IMR-90 (cell line): ENCODE results near the gene KIAA0232. TPM values are rescaled to one million over a fixed set of nuclear protein-coding genes. Genes with fewer than 3 reads are reported as not detected.

Experiments used
- ATAC-seq: fragments of 200-7000 bp; cut with Tn5 transposase; 2 replicates; pipeline ENCODE4 v1.9.1; 2020; ENCODE audit warnings: low read depth, mild to moderate bottlenecking, moderate library complexity
- BruUV-seq: library from RNA; stranded (reverse); fragments of 400-500 nt; replicated peaks from 2 replicates; lab custom pipeline; 2021; lab: Mats Ljungman, UMichigan
- CTCF ChIA-PET: fragments of 300-600 bp; formaldehyde crosslinking; extraction: SDS; loops from one replicate; lab custom pipeline; 2021; ENCODE audit warnings: antibody characterized with exemption; lab: Yijun Ruan, JAX
- POLR2A ChIA-PET: fragments of 300-600 bp; sonication (Branson Sonifier 250); formaldehyde crosslinking; loops from one replicate; lab custom pipeline; 2022; ENCODE audit warnings: antibody characterized with exemption; ENCODE audit not compliant: unreplicated experiment; lab: Charles Lee
- DNase-seq: peaks from one replicate; pipeline ENCODE4 v3.0.0; 2013
- H2AFZ ChIP-seq: replicated peaks from 2 replicates; pipeline ENCODE3; 2013; ENCODE audit warnings: low read length, mild to moderate bottlenecking; ENCODE audit not compliant: poor library complexity
- H2AK5ac ChIP-seq: 2 replicates; pipeline ENCODE4 v1.6.1; 2013; ENCODE audit warnings: low read depth, low read length, inconsistent platforms
- H2AK9ac ChIP-seq: replicated peaks from 2 replicates; pipeline ENCODE3; 2013; ENCODE audit warnings: mild to moderate bottlenecking, low read depth, low read length, moderate library complexity; ENCODE audit not compliant: poor library complexity
- H2BK120ac ChIP-seq: 2 replicates; pipeline ENCODE4 v1.6.1; 2013; ENCODE audit warnings: low read depth, low read length, inconsistent platforms
- H2BK15ac ChIP-seq: 3 replicates; pipeline ENCODE4 v1.6.1; 2013; ENCODE audit warnings: low read depth, low read length, inconsistent platforms
- H2BK20ac ChIP-seq: 2 replicates; pipeline ENCODE4 v1.6.1; 2013; ENCODE audit warnings: low read depth, mild to moderate bottlenecking, inconsistent platforms, low read length, moderate library complexity
- H2BK5ac ChIP-seq: 2 replicates; pipeline ENCODE4 v1.6.1; 2013; ENCODE audit warnings: mild to moderate bottlenecking, low read depth, low read length, inconsistent platforms; ENCODE audit not compliant: poor library complexity, severe bottlenecking
- H3K14ac ChIP-seq: replicated peaks from 2 replicates; pipeline ENCODE4 v1.6.1; 2013; ENCODE audit warnings: low read depth, low read length, inconsistent platforms
- H3K18ac ChIP-seq: 2 replicates; pipeline ENCODE4 v1.6.1; 2013; ENCODE audit warnings: low read depth, low read length, control low read depth
- H3K23ac ChIP-seq: 2 replicates; pipeline ENCODE4 v1.6.1; 2013; ENCODE audit warnings: low read depth, low read length, inconsistent platforms
- H3K27ac ChIP-seq: 2 replicates; pipeline ENCODE4 v1.5.1; 2013; ENCODE audit warnings: mild to moderate bottlenecking, control low read depth, low read length; ENCODE audit not compliant: insufficient read depth
- H3K27me3 ChIP-seq: 2 replicates; pipeline ENCODE4 v1.6.1; 2013; ENCODE audit warnings: low read length; ENCODE audit not compliant: control insufficient read depth, insufficient read depth
- H3K36me3 ChIP-seq: 2 replicates; pipeline ENCODE4 v1.6.1; 2013; ENCODE audit warnings: low read length, mixed read lengths; ENCODE audit not compliant: control insufficient read depth, insufficient read depth
- H3K4ac ChIP-seq: 2 replicates; pipeline ENCODE4 v1.6.1; 2013; ENCODE audit warnings: low read depth, low read length, inconsistent platforms
- H3K4me1 ChIP-seq: 2 replicates; pipeline ENCODE4 v1.6.1; 2013; ENCODE audit warnings: low read length, mixed read lengths; ENCODE audit not compliant: control insufficient read depth, insufficient read depth
- H3K4me2 ChIP-seq: 2 replicates; pipeline ENCODE4 v1.6.1; 2013; ENCODE audit warnings: low read depth, mild to moderate bottlenecking, control low read depth, low read length, moderate library complexity
- H3K4me3 ChIP-seq: 2 replicates; pipeline ENCODE4 v1.5.1; 2013; ENCODE audit warnings: low read depth, mild to moderate bottlenecking, control low read depth, low read length, moderate library complexity; ENCODE audit not compliant: insufficient read depth
- H3K56ac ChIP-seq: 2 replicates; pipeline ENCODE4 v1.6.1; 2013; ENCODE audit warnings: low read length, inconsistent platforms; ENCODE audit not compliant: insufficient read depth; ENCODE audit errors: extremely low read depth
- H3K79me1 ChIP-seq, 2 experiments: 2 replicates each; pipeline ENCODE4 v1.6.1; 2013; ENCODE audit warnings: low read length in 2 of 2, inconsistent platforms in 1 of 2, low read depth in 1 of 2
- H3K9ac ChIP-seq: 2 replicates; pipeline ENCODE4 v1.6.1; 2013; ENCODE audit warnings: low read depth, low read length, control low read depth
- H3K9me1 ChIP-seq: 2 replicates; pipeline ENCODE4 v1.6.1; 2013; ENCODE audit warnings: low read length, inconsistent platforms; ENCODE audit not compliant: insufficient read depth
- H3K9me3 ChIP-seq: 2 replicates; pipeline ENCODE4 v1.6.1; 2013; ENCODE audit warnings: low read length; ENCODE audit not compliant: control insufficient read depth, insufficient read depth
- H4K20me1 ChIP-seq: 2 replicates; pipeline ENCODE4 v1.6.1; 2013; ENCODE audit warnings: low read length, inconsistent platforms; ENCODE audit not compliant: insufficient read depth
- H4K5ac ChIP-seq: 2 replicates; pipeline ENCODE4 v1.6.1; 2013; ENCODE audit warnings: mild to moderate bottlenecking, low read depth, low read length, control low read depth
- H4K8ac ChIP-seq, 2 experiments: 2 replicates each; pipeline ENCODE4 v1.6.1; 2013; ENCODE audit warnings: low read depth in 2 of 2, low read length in 2 of 2, control low read depth in 1 of 2, inconsistent platforms in 1 of 2
- H4K91ac ChIP-seq: 2 replicates; pipeline ENCODE4 v1.6.1; 2013; ENCODE audit warnings: low read depth, low read length, inconsistent platforms; ENCODE audit not compliant: insufficient read depth
- BHLHE40 ChIP-seq: fragments of 150-350 bp; IDR thresholded peaks from 2 replicates; pipeline ENCODE4 v1.6.1; 2016; ENCODE audit warnings: mild to moderate bottlenecking, low read depth, low read length
- CEBPB ChIP-seq: IDR thresholded peaks from 2 replicates; pipeline ENCODE4 v1.6.1; 2012; ENCODE audit warnings: low read depth, low read length, improper control_type of control experiment
- CHD1 ChIP-seq: IDR thresholded peaks from 2 replicates; pipeline ENCODE4 v1.6.1; 2012; ENCODE audit warnings: low read depth, low read length, improper control_type of control experiment
- CTCF ChIP-seq: conservative IDR thresholded peaks from 2 replicates; pipeline ENCODE4 v1.5.1; 2012; ENCODE audit warnings: mild to moderate bottlenecking, low read depth, low read length, improper control_type of control experiment
- FOS ChIP-seq: fragments of 150-350 bp; IDR thresholded peaks from 2 replicates; pipeline ENCODE4 v1.6.1; 2016; ENCODE audit warnings: low read depth, low read length
- MAFK ChIP-seq: IDR thresholded peaks from 2 replicates; pipeline ENCODE4 v1.6.1; 2012; ENCODE audit warnings: low read depth, low read length, improper control_type of control experiment
- MAZ ChIP-seq: IDR thresholded peaks from 2 replicates; pipeline ENCODE4 v1.6.1; 2012; ENCODE audit warnings: low read depth, mild to moderate bottlenecking, low read length, improper control_type of control experiment, moderate library complexity, borderline replicate concordance
- MXI1 ChIP-seq: IDR thresholded peaks from 2 replicates; pipeline ENCODE4 v1.6.1; 2012; ENCODE audit warnings: low read depth, mild to moderate bottlenecking, low read length, moderate library complexity, borderline replicate concordance
- NFE2L2 ChIP-seq: fragments of 150-350 bp; IDR thresholded peaks from 2 replicates; pipeline ENCODE4 v1.6.1; 2016; ENCODE audit warnings: low read depth, mild to moderate bottlenecking, low read length
- RAD21 ChIP-seq: IDR thresholded peaks from 2 replicates; pipeline ENCODE4 v1.6.1; 2012; ENCODE audit warnings: low read length, improper control_type of control experiment
- RCOR1 ChIP-seq: IDR thresholded peaks from 2 replicates; pipeline ENCODE4 v1.6.1; 2012; ENCODE audit warnings: mild to moderate bottlenecking, low read length, improper control_type of control experiment; ENCODE audit not compliant: insufficient replicate concordance
- RFX5 ChIP-seq: IDR thresholded peaks from 2 replicates; pipeline ENCODE4 v1.8.0; 2012; ENCODE audit warnings: low read depth, mild to moderate bottlenecking, low read length, moderate library complexity
- SMC3 ChIP-seq: fragments of 150-350 bp; IDR thresholded peaks from 2 replicates; pipeline ENCODE4 v1.6.1; 2016; ENCODE audit warnings: low read depth, mild to moderate bottlenecking, antibody characterized with exemption, low read length, moderate library complexity
- WGBS, 2 experiments: methylation state at CpG; one replicate each; pipeline versions ENCODE4 v1.1.5 to v1.1.7; 2013; ENCODE audit warnings: missing lambda C conversion rate in 2 of 2; ENCODE audit not compliant: insufficient read length in 1 of 2; ENCODE audit errors: extremely low coverage in 2 of 2; 5-methylcytosine and 5-hydroxymethylcytosine counted together
- dilution Hi-C: fragments of 300-500 bp; cut with HindIII; formaldehyde crosslinking; loops from one replicate; pipeline ENCODE4 v1.14.3; 2018; ENCODE audit warnings: low sequenced_read_pairs; ENCODE audit not compliant: unreplicated experiment
- in situ Hi-C: fragments of 300-500 bp; cut with MboI; formaldehyde crosslinking; loops from 3 replicates; pipeline ENCODE4 v1.14.3; 2019; ENCODE audit warnings: low sequenced_read_pairs, inconsistent platforms, mixed read lengths
- intact Hi-C: fragments of 100-400 bp; cut with micrococcal nuclease; formaldehyde crosslinking; loops from 2 replicates; pipeline ENCODE4 v1.10.0; 2022
- polyA plus RNA-seq, 3 experiments: library from polyadenylated mRNA; depleted of rRNA; stranded (reverse); fragments of >200 nt; gene quantifications; 2 replicates each; pipeline ENCODE4 v1.2.3, GENCODE V29; 2012; ENCODE audit warnings: low replicate concordance in 1 of 3
- total RNA-seq: library from RNA; depleted of rRNA; stranded (reverse); fragments of >200 nt; gene quantifications from 2 replicates; pipeline ENCODE4 v1.2.3, GENCODE V29; 2012
- TF ChIP-seq, protein P1 (sequence below): fragments of 150-350 bp; IDR thresholded peaks from 2 replicates; pipeline ENCODE4 v1.6.1; 2016; ENCODE audit warnings: low read depth, mild to moderate bottlenecking, low read length, moderate library complexity, borderline replicate concordance
- TF ChIP-seq, protein P2 (sequence below): fragments of 150-350 bp; IDR thresholded peaks from 2 replicates; pipeline ENCODE4 v1.6.1; 2017; ENCODE audit warnings: mild to moderate bottlenecking, antibody characterized with exemption, low read length, low read depth

The KIAA0232 gene
- total and polyA plus RNA-seq, 2 of the 4 experiments (the other 2 are of a cell fraction) = 6.8 to 19.5 TPM

DNA sequence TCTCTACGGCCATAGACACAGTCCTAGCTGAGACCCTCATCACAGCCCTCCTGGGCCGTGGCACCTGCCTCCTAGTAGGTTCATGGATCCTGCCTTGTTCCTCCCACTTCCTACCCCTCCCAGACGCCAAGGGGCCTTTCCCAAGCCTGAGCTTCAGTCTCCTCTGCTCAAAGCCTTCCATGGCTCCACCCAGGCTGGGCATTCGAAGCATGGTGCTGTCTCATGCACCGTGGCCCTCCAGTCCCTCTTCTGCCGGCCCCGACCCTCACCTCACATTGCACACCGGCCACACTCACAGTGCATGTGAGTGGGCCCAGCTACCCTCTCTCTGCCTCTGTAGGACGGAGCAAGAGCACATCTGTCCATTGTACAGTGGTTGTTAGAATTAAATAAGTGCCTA, 21.7 kb upstream of the KIAA0232 start:
- H3K4me3 ChIP-seq = no peak overlapping the region
- no peaks in the 10 kb centered on the region for H3K4me1 ChIP-seq
- WGBS, 2 experiments = no CpG with 5 or more reads among the region's 9 CpGs
- no TSS peak for BruUV-seq
- H3K27ac ChIP-seq = no peak overlapping the region
- H3K23ac ChIP-seq = no peak overlapping the region
- dilution Hi-C loops = no loop called here
- no peaks in the 10 kb centered on the region for H3K79me1 ChIP-seq
- ChIA-PET POLR2A (no interaction called here), CTCF (no interaction called here)
- H3K4ac ChIP-seq = no peak overlapping the region
- no peak overlapping the region for H2AFZ ChIP-seq
- H3K9me3 ChIP-seq = no peaks in the 10 kb centered on the region; the same call in 1 of the 2 replicates
- H3K9ac ChIP-seq = no peak overlapping the region
- no peak overlapping the region for H4K5ac ChIP-seq
- peaks cover 38% of the 10 kb centered on the region for H3K27me3 ChIP-seq
- H2BK5ac ChIP-seq = no peak overlapping the region
- no peak overlapping the region for H2BK120ac ChIP-seq
- H2BK20ac ChIP-seq = no peak overlapping the region
- no peak overlapping the region for H2BK15ac ChIP-seq
- intact Hi-C loops = no loop called here
- H2AK5ac ChIP-seq = no peak overlapping the region
- H3K18ac ChIP-seq = no peak overlapping the region
- H4K20me1 ChIP-seq = no peaks in the 10 kb centered on the region
- no peak overlapping the region for H3K56ac ChIP-seq
- H3K9me1 ChIP-seq = no peaks in the 10 kb centered on the region
- in situ Hi-C loops = no loop called here
- TF ChIP-seq MAFK (no peak), FOS (no peak), RCOR1 (no peak), RAD21 (no peak), CTCF (no peak), BHLHE40 (no peak), MXI1 (no peak), CEBPB (no peak), SMC3 (no peak), CHD1 (no peak), MAZ (no peak), RFX5 (no peak), NFE2L2 (no peak)
- TF ChIP-seq, protein P1, sequence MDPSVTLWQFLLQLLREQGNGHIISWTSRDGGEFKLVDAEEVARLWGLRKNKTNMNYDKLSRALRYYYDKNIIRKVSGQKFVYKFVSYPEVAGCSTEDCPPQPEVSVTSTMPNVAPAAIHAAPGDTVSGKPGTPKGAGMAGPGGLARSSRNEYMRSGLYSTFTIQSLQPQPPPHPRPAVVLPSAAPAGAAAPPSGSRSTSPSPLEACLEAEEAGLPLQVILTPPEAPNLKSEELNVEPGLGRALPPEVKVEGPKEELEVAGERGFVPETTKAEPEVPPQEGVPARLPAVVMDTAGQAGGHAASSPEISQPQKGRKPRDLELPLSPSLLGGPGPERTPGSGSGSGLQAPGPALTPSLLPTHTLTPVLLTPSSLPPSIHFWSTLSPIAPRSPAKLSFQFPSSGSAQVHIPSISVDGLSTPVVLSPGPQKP = no peak
- TF ChIP-seq, protein P2, sequence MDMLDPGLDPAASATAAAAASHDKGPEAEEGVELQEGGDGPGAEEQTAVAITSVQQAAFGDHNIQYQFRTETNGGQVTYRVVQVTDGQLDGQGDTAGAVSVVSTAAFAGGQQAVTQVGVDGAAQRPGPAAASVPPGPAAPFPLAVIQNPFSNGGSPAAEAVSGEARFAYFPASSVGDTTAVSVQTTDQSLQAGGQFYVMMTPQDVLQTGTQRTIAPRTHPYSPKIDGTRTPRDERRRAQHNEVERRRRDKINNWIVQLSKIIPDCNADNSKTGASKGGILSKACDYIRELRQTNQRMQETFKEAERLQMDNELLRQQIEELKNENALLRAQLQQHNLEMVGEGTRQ = no peak
- H3K36me3 ChIP-seq = no peaks in the 10 kb centered on the region
- DNase-seq (no peak), ATAC-seq (no peak)
- H4K91ac ChIP-seq = no peak overlapping the region
- H2AK9ac ChIP-seq = no peak overlapping the region
- no peak overlapping the region for H3K14ac ChIP-seq
- H4K8ac ChIP-seq = no peak overlapping the region
- no peak overlapping the region for H3K4me2 ChIP-seq
